CD4-positive, alpha-beta memory T cell (primary cell): ENCODE measurements around the gene PRR20G. TPM values are rescaled to one million over a fixed set of nuclear protein-coding genes. Genes with fewer than 3 reads are reported as not detected.
"Not testable (repeated sequence)": the region's sequence is repeated elsewhere in the genome, so short reads cannot be mapped to it uniquely, and the experiment has no call there.

ENCODE experiments used
- CTCF ChIA-PET: fragments of 350-600 bp; sonication (Branson Sonifier 250); formaldehyde crosslinking; loops from one replicate; lab custom pipeline; 2021; ENCODE audit warnings: inconsistent platforms; ENCODE audit not compliant: partially characterized antibody; lab: Charles Lee
- POLR2A ChIA-PET: fragments of 350-600 bp; sonication (Branson Sonifier 250); formaldehyde crosslinking; loops from one replicate; lab custom pipeline; 2021; ENCODE audit not compliant: partially characterized antibody; lab: Charles Lee
- DNase-seq, 5 donors: peaks; one replicate each; pipeline versions ENCODE4 v3.0.0 to v3.0.0-alpha.2; 2020 to 2022; ENCODE audit warnings: mixed read lengths in 1 of 5
- H3K27ac ChIP-seq: one replicate; pipeline ENCODE4 v1.7.0; 2013; ENCODE audit warnings: low read depth, low read length
- H3K27me3 ChIP-seq: 2 replicates; pipeline ENCODE4 v1.7.0; 2013; ENCODE audit warnings: mild to moderate bottlenecking, low read length, moderate library complexity; ENCODE audit not compliant: insufficient read depth
- H3K36me3 ChIP-seq: 2 replicates; pipeline ENCODE4 v1.7.0; 2013; ENCODE audit warnings: mild to moderate bottlenecking, low read length, moderate library complexity; ENCODE audit not compliant: insufficient read depth
- H3K4me1 ChIP-seq: 2 replicates; pipeline ENCODE4 v1.7.0; 2013; ENCODE audit warnings: mild to moderate bottlenecking, low read length, moderate library complexity; ENCODE audit not compliant: insufficient read depth
- H3K4me3 ChIP-seq, 2 donors: one replicate each; pipeline ENCODE4 v1.7.0; 2013; ENCODE audit warnings: low read length in 2 of 2, mild to moderate bottlenecking in 1 of 2
- H3K9me3 ChIP-seq, 2 donors: one replicate each; pipeline ENCODE4 v1.7.0; 2013; ENCODE audit warnings: low read length in 2 of 2, control low read depth in 1 of 2; ENCODE audit not compliant: control insufficient read depth in 1 of 2
- H3K27ac Mint-ChIP-seq, 7 donors: one replicate each; pipeline ENCODE4 v1.8.0; 2020 to 2021; ENCODE audit warnings: mixed read lengths in 7 of 7, mild to moderate bottlenecking in 6 of 7, inconsistent platforms in 3 of 7, moderate library complexity in 3 of 7
- H3K27me3 Mint-ChIP-seq, 2 donors: one replicate each; pipeline ENCODE4 v1.8.0; 2020 to 2021; ENCODE audit warnings: mixed read lengths in 2 of 2
- H3K36me3 Mint-ChIP-seq, 2 donors: one replicate each; pipeline ENCODE4 v1.8.0; 2020 to 2021; ENCODE audit warnings: mixed read lengths in 2 of 2, inconsistent platforms in 1 of 2, mild to moderate bottlenecking in 1 of 2
- H3K4me1 Mint-ChIP-seq, 4 donors: one replicate each; pipeline ENCODE4 v1.8.0; 2020 to 2021; ENCODE audit warnings: mixed read lengths in 4 of 4, mild to moderate bottlenecking in 1 of 4
- H3K4me3 Mint-ChIP-seq, 8 donors: one replicate each; pipeline ENCODE4 v1.8.0; 2020 to 2021; ENCODE audit warnings: mixed read lengths in 8 of 8, mild to moderate bottlenecking in 7 of 8, moderate library complexity in 6 of 8, inconsistent platforms in 3 of 8
- H3K9me3 Mint-ChIP-seq, 8 donors: one replicate each; pipeline ENCODE4 v1.8.0; 2020 to 2021; ENCODE audit warnings: mixed read lengths in 8 of 8, mild to moderate bottlenecking in 5 of 8, inconsistent platforms in 3 of 8, moderate library complexity in 1 of 8
- intact Hi-C: fragments of 100-400 bp; cut with micrococcal nuclease; formaldehyde crosslinking; loops from one replicate; pipeline ENCODE4 v1.15.1; 2023
- polyA plus RNA-seq, 2 donors: library from polyadenylated mRNA; unstranded; fragments of 300-500 nt; fragmentation: Illumina TruSeq; gene quantifications; one replicate each; pipeline ENCODE4 v1.2.3, GENCODE V29; 2021
- total RNA-seq, 2 experiments: library from RNA; stranded (reverse); gene quantifications; one replicate each; pipeline ENCODE4 v1.2.3, GENCODE V29; 2021

PRR20G gene
- total and polyA plus RNA-seq, 4 experiments from 2014 or later, result not detected

DNA sequence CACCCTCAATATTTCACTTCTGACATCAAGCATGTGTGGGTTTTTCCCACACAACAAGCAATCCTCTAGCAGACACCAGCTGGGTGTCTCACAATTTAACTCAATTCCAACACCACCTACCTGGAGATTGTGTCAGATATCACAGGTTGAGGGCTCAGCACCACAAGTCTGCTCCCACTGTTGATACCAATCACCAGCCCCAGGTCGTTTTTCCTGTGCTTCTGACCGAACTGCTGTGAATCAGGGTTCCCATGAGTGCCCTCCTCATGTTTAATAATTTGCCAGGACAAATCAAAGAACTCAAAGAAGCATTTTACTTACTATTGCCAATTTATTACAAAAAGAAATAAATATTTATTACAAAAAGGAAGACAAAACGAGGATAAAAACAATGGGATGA lies 25.0 kb upstream of the PRR20G start:
- H3K4me1 Mint-ChIP-seq, result no peaks in the 10 kb centered on the region
- no peak overlapping the region for H3K27ac Mint-ChIP-seq
- no peak for DNase-seq
- intact Hi-C loops, result no loop called here
- no peaks in the 10 kb centered on the region for H3K9me3 ChIP-seq
- ChIA-PET CTCF (no interaction called here), POLR2A (no interaction called here)
- H3K4me3 ChIP-seq, result no peak overlapping the region
- H3K36me3 Mint-ChIP-seq, result no peaks in the 10 kb centered on the region
- H3K36me3 ChIP-seq, result no peaks in the 10 kb centered on the region
- no peaks in the 10 kb centered on the region for H3K4me1 ChIP-seq
- no peak overlapping the region for H3K27ac ChIP-seq
- no peak overlapping the region for H3K4me3 Mint-ChIP-seq
- peaks cover 2 to 4% of the 10 kb centered on the region in 2 donors for H3K27me3 Mint-ChIP-seq
- H3K27me3 ChIP-seq, result no peaks in the 10 kb centered on the region
- H3K9me3 Mint-ChIP-seq, result peaks cover 0 to 7% (median 1%) of the 10 kb centered on the region in 8 donors

DNA sequence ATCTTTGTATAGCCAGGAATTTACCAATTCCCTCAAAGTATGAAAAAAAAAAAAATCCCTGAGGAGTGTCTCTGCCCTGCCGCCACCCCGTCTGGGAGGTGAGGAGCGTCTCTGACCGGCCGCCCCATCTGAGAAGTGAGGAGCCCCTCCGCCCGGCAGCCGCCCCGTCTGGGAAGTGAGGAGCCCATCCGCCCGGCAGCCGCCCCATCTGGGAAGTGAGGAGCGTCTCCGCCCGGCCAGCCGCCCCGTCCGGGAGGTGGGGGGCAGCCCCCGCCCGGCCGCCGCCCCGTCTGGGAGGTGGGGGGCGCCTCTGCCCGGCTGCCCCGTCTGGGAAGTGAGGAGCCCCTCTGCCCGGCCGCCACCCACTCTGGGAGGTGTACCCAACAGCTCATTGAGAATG lies 21.0 kb upstream of the PRR20G start:
- H3K27me3 Mint-ChIP-seq, POLR2A ChIA-PET, H3K36me3 Mint-ChIP-seq: not testable (repeated sequence)

DNA sequence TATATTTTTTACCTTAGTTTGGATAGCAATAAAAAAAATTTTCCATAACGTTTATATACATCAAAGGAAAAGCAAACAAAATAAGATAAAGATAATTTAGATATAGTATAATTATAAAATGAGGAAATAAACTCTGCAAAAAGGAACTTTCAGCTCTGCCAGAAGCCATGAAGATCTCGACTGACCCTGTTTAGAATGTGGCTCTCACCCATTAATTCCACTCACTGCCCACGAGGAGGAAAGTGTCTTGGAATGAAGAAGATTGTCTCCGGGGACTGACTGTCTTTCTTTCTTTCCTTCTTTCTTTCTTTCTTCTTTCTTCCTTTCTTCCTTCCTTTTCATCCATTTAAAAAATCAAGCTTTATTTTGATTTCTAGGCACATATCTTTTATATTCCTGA lies 20.1 kb upstream of the PRR20G start:
- Mint-ChIP-seq H3K4me1 (no peaks in the 10 kb centered on the region), H3K27me3 (peaks cover 2 to 4% of the 10 kb centered on the region in 2 donors), H3K9me3 (peaks cover 0 to 7% (median 0%) of the 10 kb centered on the region in 8 donors), H3K4me3 (no peak overlapping the region), H3K36me3 (no peaks in the 10 kb centered on the region), H3K27ac (peak overlapping the region in 1 of 7 donors; percentile 10)
- POLR2A ChIA-PET, result no interaction called here
- H3K4me3 ChIP-seq, result no peak overlapping the region
- no peak for DNase-seq
- no peaks in the 10 kb centered on the region for H3K27me3 ChIP-seq
- H3K27ac ChIP-seq, result no peak overlapping the region
- no peaks in the 10 kb centered on the region for H3K36me3 ChIP-seq
- intact Hi-C loops, result no loop called here
- H3K9me3 ChIP-seq, result no peaks in the 10 kb centered on the region
- H3K4me1 ChIP-seq, result no peaks in the 10 kb centered on the region
- CTCF ChIA-PET, result no interaction called here

More for the DNA sequence above, 21.0 kb upstream of the PRR20G start:
- H3K9me3 ChIP-seq, H3K27ac ChIP-seq, DNase-seq, H3K36me3 ChIP-seq, H3K4me1 ChIP-seq, intact Hi-C loops, H3K4me3 Mint-ChIP-seq, H3K27me3 ChIP-seq, H3K4me3 ChIP-seq, H3K4me1 Mint-ChIP-seq, CTCF ChIA-PET, H3K27ac Mint-ChIP-seq, H3K9me3 Mint-ChIP-seq: not testable (repeated sequence)

DNA sequence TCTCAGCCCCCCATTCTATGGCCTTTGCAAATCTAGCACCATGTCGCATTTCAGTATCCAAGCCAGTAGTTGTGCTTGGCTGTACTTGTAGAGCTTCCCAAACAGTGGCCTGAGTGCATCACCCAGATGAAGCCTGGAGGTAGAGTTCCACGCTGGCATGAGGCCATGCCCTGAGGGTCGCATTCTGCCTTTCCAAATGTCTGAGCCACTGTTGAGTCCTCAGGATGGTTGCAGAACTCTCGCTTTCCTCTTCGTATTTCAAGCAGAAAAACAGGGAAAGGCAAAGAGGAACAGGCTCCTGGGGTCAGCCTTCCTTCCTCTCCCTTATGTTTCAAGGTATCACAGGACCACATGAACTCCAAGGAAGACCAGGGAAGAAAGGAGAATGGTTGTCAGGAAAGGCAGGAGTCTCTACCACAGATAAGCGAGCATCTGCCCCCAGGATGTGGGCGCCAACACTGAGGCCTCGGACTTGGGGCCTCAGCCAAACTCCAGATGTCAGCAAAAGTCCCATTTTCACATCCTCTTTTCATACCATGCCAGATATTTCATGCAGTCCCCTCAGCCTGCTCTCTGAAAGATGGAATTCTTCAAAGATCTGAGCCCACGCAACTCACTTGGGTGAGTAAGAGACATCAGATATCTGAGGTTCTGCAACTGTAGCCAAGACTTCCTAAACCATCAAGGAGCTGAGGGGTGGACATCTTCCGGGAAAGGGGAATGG lies 19.4 kb upstream of the PRR20G start:
- Mint-ChIP-seq H3K9me3 (peaks cover 0 to 7% (median 0%) of the 10 kb centered on the region in 8 donors), H3K4me1 (no peaks in the 10 kb centered on the region), H3K4me3 (no peak overlapping the region), H3K36me3 (no peaks in the 10 kb centered on the region), H3K27ac (no peak overlapping the region), H3K27me3 (peaks cover 2 to 4% of the 10 kb centered on the region in 2 donors)
- Histone ChIP-seq H3K4me1 (no peaks in the 10 kb centered on the region), H3K27ac (no peak overlapping the region), H3K36me3 (no peaks in the 10 kb centered on the region), H3K27me3 (no peaks in the 10 kb centered on the region), H3K9me3 (no peaks in the 10 kb centered on the region), H3K4me3 (no peak overlapping the region)
- ChIA-PET POLR2A (no interaction called here), CTCF (no interaction called here)
- intact Hi-C loops, result no loop called here
- DNase-seq, result no peak

DNA sequence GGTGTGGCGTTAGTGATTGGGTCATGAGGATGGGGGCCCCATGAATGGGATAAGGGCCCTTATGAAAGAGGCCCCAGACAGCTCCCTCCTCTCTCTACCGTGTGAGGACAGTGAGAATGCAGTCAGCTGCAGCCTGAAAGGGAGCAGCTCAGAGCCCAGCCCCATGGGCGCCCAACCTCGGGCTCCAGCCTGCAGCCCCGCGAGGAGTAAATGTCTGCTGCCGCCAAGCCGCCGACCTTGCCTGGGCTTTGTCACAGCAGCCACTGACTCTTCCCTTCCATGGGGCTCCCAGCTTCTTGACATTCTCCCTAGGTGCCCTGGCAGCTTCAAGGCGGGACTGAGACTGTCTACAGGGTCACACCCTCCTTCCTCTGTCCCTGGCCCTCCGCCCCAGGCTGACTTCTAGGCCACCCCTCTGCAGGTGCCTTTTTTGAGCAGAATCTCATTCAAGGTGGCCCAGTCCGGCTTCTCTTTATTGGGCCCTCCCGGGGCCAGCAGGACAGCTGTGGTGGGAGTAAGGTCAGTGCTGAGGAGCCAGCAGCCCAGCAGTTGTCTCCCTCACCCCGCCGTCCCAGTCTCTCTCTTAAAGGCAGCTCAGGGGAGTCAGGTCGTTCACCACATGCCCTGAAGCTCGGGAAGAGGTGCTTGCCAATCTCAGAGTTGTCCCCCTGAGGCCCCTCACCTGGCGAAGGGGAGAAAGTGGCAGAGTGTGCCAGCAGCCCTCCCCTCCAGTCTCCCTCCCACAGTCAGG lies 18.7 kb upstream of the PRR20G start:
- intact Hi-C loops, result no loop called here

DNA sequence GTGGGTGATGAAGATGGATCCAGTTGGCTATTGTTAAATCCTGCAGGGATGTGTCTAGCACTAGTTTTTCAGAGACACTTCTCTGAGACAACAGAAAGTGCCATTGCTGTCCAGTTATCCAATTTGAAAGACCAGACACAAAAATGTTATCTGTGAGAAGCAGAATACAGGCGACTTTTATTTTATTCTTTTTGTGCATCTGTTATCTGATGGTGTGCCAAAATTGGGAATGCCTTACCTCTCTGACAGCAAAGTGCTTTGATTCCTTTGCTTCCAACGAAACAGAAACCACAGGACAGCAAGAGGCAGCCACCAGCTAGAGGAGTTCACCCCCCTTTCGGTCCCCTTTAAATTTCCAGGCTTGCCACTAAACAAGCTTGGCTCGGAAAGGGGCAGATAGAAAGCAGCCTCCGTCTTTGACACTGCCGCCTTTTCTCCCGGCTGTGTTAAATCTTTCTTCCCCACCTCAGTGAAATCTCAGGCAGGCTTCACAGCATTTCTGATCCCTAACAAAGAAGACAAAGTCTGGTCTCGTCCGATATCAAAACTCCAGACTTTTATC lies 17.7 kb upstream of the PRR20G start:
- no peak for DNase-seq
- Mint-ChIP-seq H3K27me3 (peaks cover 0 to 4% of the 10 kb centered on the region in 2 donors), H3K36me3 (no peaks in the 10 kb centered on the region), H3K27ac (no peak overlapping the region), H3K4me3 (no peak overlapping the region), H3K9me3 (peaks cover 0 to 7% (median 0%) of the 10 kb centered on the region in 8 donors), H3K4me1 (no peaks in the 10 kb centered on the region)
- H3K27me3 ChIP-seq, result no peaks in the 10 kb centered on the region
- no peaks in the 10 kb centered on the region for H3K36me3 ChIP-seq
- intact Hi-C loops, result no loop called here
- H3K4me3 ChIP-seq, result no peak overlapping the region
- POLR2A ChIA-PET, result no interaction called here
- H3K4me1 ChIP-seq, result no peaks in the 10 kb centered on the region
- no peak overlapping the region for H3K27ac ChIP-seq
- CTCF ChIA-PET, result no interaction called here
- H3K9me3 ChIP-seq, result no peaks in the 10 kb centered on the region

More for the DNA sequence above, 18.7 kb upstream of the PRR20G start:
- Histone ChIP-seq H3K9me3 (no peaks in the 10 kb centered on the region), H3K27me3 (no peaks in the 10 kb centered on the region), H3K27ac (no peak overlapping the region), H3K4me3 (no peak overlapping the region), H3K36me3 (no peaks in the 10 kb centered on the region), H3K4me1 (no peaks in the 10 kb centered on the region)
- no peak overlapping the region for H3K27ac Mint-ChIP-seq
- DNase-seq, result no peak
- H3K4me3 Mint-ChIP-seq, result no peak overlapping the region
- no peaks in the 10 kb centered on the region for H3K4me1 Mint-ChIP-seq
- H3K36me3 Mint-ChIP-seq, result no peaks in the 10 kb centered on the region
- peaks cover 0 to 7% (median 0%) of the 10 kb centered on the region in 8 donors for H3K9me3 Mint-ChIP-seq
- ChIA-PET POLR2A (no interaction called here), CTCF (no interaction called here)
- H3K27me3 Mint-ChIP-seq, result peaks cover 0 to 4% of the 10 kb centered on the region in 2 donors

DNA sequence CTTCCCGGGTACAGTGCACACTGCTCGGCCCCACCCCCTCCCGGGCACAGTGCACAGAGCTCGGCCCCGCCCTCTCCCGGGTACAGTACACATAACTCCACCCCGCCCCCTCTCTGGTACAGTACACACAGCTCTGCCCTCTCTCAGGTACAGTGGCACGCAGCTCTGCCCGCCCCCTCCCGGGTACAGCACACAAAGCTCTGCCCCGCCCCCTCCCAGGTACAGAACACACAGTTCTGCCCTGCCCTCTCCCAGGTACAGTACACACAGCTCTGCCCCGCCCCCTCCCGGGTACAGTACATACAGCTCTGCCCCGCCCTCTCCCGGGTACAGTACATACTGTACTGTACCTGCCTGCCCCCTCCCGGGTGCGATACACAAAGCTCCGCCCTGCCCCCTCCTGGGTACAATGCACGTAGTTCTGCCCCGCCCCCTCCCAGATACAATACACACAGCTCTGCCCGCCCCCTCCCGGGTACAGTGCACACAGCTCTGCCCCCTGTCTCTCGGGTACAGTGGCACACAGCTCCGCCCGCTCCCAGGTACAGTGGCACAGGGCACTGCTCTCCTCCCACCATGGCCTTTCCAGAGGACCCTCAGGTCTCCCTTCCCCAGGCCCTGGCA lies 16.4 kb upstream of the PRR20G start:
- ChIA-PET POLR2A (no interaction called here), CTCF (no interaction called here)
- peaks cover 0 to 7% (median 0%) of the 10 kb centered on the region in 8 donors for H3K9me3 Mint-ChIP-seq
- intact Hi-C loops, result no loop called here
- no peaks in the 10 kb centered on the region for H3K36me3 ChIP-seq
- H3K4me1 Mint-ChIP-seq, result no peaks in the 10 kb centered on the region
- H3K27me3 Mint-ChIP-seq, result peaks cover 0 to 4% of the 10 kb centered on the region in 2 donors
- no peaks in the 10 kb centered on the region for H3K36me3 Mint-ChIP-seq
- no peaks in the 10 kb centered on the region for H3K4me1 ChIP-seq
- no peaks in the 10 kb centered on the region for H3K9me3 ChIP-seq
- H3K27ac Mint-ChIP-seq, result no peak overlapping the region
- no peak for DNase-seq
- H3K27ac ChIP-seq, result no peak overlapping the region
- no peak overlapping the region for H3K4me3 ChIP-seq
- no peaks in the 10 kb centered on the region for H3K27me3 ChIP-seq
- no peak overlapping the region for H3K4me3 Mint-ChIP-seq
